Measurements from ENCODE around the gene TEX51. TPM values are rescaled to one million over a fixed set of nuclear protein-coding genes. Genes with fewer than 3 reads are reported as not detected.

Gene TEX51
- polyA plus RNA-seq, 1 of the 3 experiments (the other 2 are of a cell fraction): not detected

- no peaks in the 10 kb centered on the region for H4K20me1 ChIP-seq (ENCODE audit: insufficient read depth)
- 12% methylated on average over 3 of the region's 4 CpGs for WGBS (ENCODE audit: low lambda C conversion rate)
Observed at GRCh38 chr2:126849486-126849885, 49.2 kb upstream of the TEX51 start.

GRCh38 chr2:126849991-126850535, 48.6 kb upstream of the TEX51 start:
- no peaks in the 10 kb centered on the region for H3F3A ChIP-seq (replicated peaks; ENCODE audit: insufficient read depth)
- no peak overlapping the region for H3K9ac ChIP-seq
- no peaks in the 10 kb centered on the region for H4K20me1 ChIP-seq (ENCODE audit: insufficient read depth)
- no peaks in the 10 kb centered on the region for H3K9me2 ChIP-seq
- no peaks in the 10 kb centered on the region for H3K4me1 ChIP-seq (ENCODE audit: control insufficient read depth in 1 of 2, insufficient read depth in 2 of 2, low read depth in 1 of 2, low read length in 1 of 2)
- no peak overlapping the region for H3K27ac ChIP-seq (ENCODE audit: low read depth in 2 of 2, low read length in 1 of 2)
- ChIA-PET CTCF (interaction anchor here (1.1 to 2.4 kb wide), 4 partner anchors 8 to 122 kb away, joined by 3 to 9 read pairs (median 6); no protein-coding TSS in a partner anchor), POLR2A (no interaction called here)
- H3K36me3 ChIP-seq (replicated peaks in 1 of 2; ENCODE audit: control insufficient read depth in 1 of 2, insufficient read depth in 2 of 2, low read length in 1 of 2): no peaks in the 10 kb centered on the region
- H3K4me2 ChIP-seq: no peak overlapping the region
- no peaks in the 10 kb centered on the region for H3K9me3 ChIP-seq
- H2AFZ ChIP-seq (ENCODE audit: low read depth): no peak overlapping the region
- H3K79me2 ChIP-seq (ENCODE audit: insufficient read depth): no peaks in the 10 kb centered on the region
- DNase-seq: no peak
- WGBS (ENCODE audit: low lambda C conversion rate): 17% methylated on average over 7 of the region's 7 CpGs
- H3K4me3 ChIP-seq (ENCODE audit: low read depth in 2 of 2, low read length in 1 of 2): no peak overlapping the region
- no peaks in the 10 kb centered on the region for H3K27me3 ChIP-seq (ENCODE audit: insufficient read depth)
- no peak for TF ChIP-seq SMC3 (IDR thresholded peaks at IDR 0.05; ENCODE audit: low read depth, low read length)

More at GRCh38 chr2:126849486-126849885, 49.2 kb upstream of the TEX51 start:
- no peaks in the 10 kb centered on the region for H3K79me2 ChIP-seq (ENCODE audit: insufficient read depth)
- H2AFZ ChIP-seq (ENCODE audit: low read depth): no peak overlapping the region
- no peaks in the 10 kb centered on the region for H3K27me3 ChIP-seq (ENCODE audit: insufficient read depth)
- no peak overlapping the region for H3K4me2 ChIP-seq
- H3F3A ChIP-seq (replicated peaks; ENCODE audit: insufficient read depth): no peaks in the 10 kb centered on the region
- H3K4me1 ChIP-seq (ENCODE audit: control insufficient read depth in 1 of 2, insufficient read depth in 2 of 2, low read depth in 1 of 2, low read length in 1 of 2): no peaks in the 10 kb centered on the region
- H3K9me2 ChIP-seq: no peaks in the 10 kb centered on the region
- H3K9me3 ChIP-seq: no peaks in the 10 kb centered on the region
- CTCF ChIA-PET: interaction anchor here (1.0 to 2.4 kb wide), 5 partner anchors 9 to 122 kb away, joined by 3 to 9 read pairs (median 4); no protein-coding TSS in a partner anchor
- H3K27ac ChIP-seq (ENCODE audit: low read depth in 2 of 2, low read length in 1 of 2): no peak overlapping the region
- TF ChIP-seq GABPA (IDR thresholded peaks at IDR 0.05; ENCODE audit: low read depth): no peak
- no peak for TF ChIP-seq YY1 (IDR thresholded peaks at IDR 0.05; ENCODE audit: low read depth)
- TF ChIP-seq TAF1 (IDR thresholded peaks at IDR 0.05; ENCODE audit: borderline replicate concordance, low read depth, low read length): no peak
- DNase-seq: no peak
- H3K36me3 ChIP-seq (replicated peaks in 1 of 2; ENCODE audit: control insufficient read depth in 1 of 2, insufficient read depth in 2 of 2, low read length in 1 of 2): no peaks in the 10 kb centered on the region
- no peak overlapping the region for H3K9ac ChIP-seq
- H3K4me3 ChIP-seq (ENCODE audit: low read depth in 2 of 2, low read length in 1 of 2): no peak overlapping the region
- POLR2A ChIA-PET: no interaction called here

GRCh38 chr2:126850940-126851339, 47.8 kb upstream of the TEX51 start:
- no peak for DNase-seq
- Histone ChIP-seq H3K79me2 (ENCODE audit: insufficient read depth) (no peaks in the 10 kb centered on the region), H3K9me2 (no peaks in the 10 kb centered on the region), H3F3A (replicated peaks; ENCODE audit: insufficient read depth) (no peaks in the 10 kb centered on the region), H3K4me3 (ENCODE audit: low read depth in 2 of 2, low read length in 1 of 2) (no peak overlapping the region), H2AFZ (ENCODE audit: low read depth) (no peak overlapping the region), H3K27me3 (ENCODE audit: insufficient read depth) (no peaks in the 10 kb centered on the region), H3K4me2 (no peak overlapping the region), H3K27ac (ENCODE audit: low read depth in 2 of 2, low read length in 1 of 2) (no peak overlapping the region), H3K9ac (no peak overlapping the region), H3K36me3 (replicated peaks in 1 of 2; ENCODE audit: control insufficient read depth in 1 of 2, insufficient read depth in 2 of 2, low read length in 1 of 2) (no peaks in the 10 kb centered on the region), H3K9me3 (no peaks in the 10 kb centered on the region), H3K4me1 (ENCODE audit: control insufficient read depth in 1 of 2, insufficient read depth in 2 of 2, low read depth in 1 of 2, low read length in 1 of 2) (peaks cover 0 to 3% of the 10 kb centered on the region in 2 experiments; a peak in 1 of 4 replicates), H4K20me1 (ENCODE audit: insufficient read depth) (no peaks in the 10 kb centered on the region)
- CTCF ChIA-PET: interaction anchor here (1.0 to 2.4 kb wide), 4 partner anchors 12 to 121 kb away, joined by 3 to 9 read pairs (median 6); no protein-coding TSS in a partner anchor
- TF ChIP-seq IRF3 (IDR thresholded peaks at IDR 0.05; ENCODE audit: low read depth, low read length) (no peak), RCOR1 (IDR thresholded peaks at IDR 0.05; ENCODE audit: low read length) (no peak), TEAD4 (IDR thresholded peaks at IDR 0.05; ENCODE audit: borderline replicate concordance, insufficient read depth) (no peak), TCF12 (IDR thresholded peaks at IDR 0.05) (no peak)
- 6% methylated on average over 5 of the region's 5 CpGs for WGBS (ENCODE audit: low lambda C conversion rate)
- POLR2A ChIA-PET: no interaction called here

Data from SK-N-SH (cell line).